Measurements from ENCODE around the gene USF2. TPM values are rescaled to one million over a fixed set of nuclear protein-coding genes. Genes with fewer than 3 reads are reported as not detected.

USF2 gene
- polyA plus RNA-seq, 1 donor (not counting 4 experiments of a cell fraction or from before 2014, with no cell fraction given): 53.8 TPM

GRCh38 chr19:35292421-35293362, 23.9 kb downstream of the USF2 start:
- TF ChIP-seq EZH2 (IDR thresholded peaks at IDR 0.05; ENCODE audit: low read length) (no peak), CTCF (optimal IDR thresholded peaks at IDR 0.05 in 1 of 3, IDR thresholded peaks at IDR 0.05 in 1 of 3, conservative IDR thresholded peaks at IDR 0.05 in 1 of 3; ENCODE audit: extremely low read depth in 1 of 3, insufficient read depth in 2 of 3, low read length in 3 of 3) (no peak)
- Histone ChIP-seq H2AFZ (ENCODE audit: control insufficient read depth, low read length) (no peak overlapping the region), H3K9me1 (ENCODE audit: control insufficient read depth, extremely low read depth, insufficient read depth, low read length) (no peaks in the 10 kb centered on the region), H3K4me1 (ENCODE audit: control insufficient read depth, extremely low read depth, insufficient read depth, low read length) (no peaks in the 10 kb centered on the region), H4K20me1 (ENCODE audit: control insufficient read depth, extremely low read depth, insufficient read depth, low read length) (no peaks in the 10 kb centered on the region), H3K4me2 (ENCODE audit: control insufficient read depth, extremely low read depth, insufficient read depth, low read depth, low read length) (no peak overlapping the region), H3K4me3 (ENCODE audit: control insufficient read depth in 2 of 3, extremely low read depth in 1 of 3, insufficient read depth in 2 of 3, low read depth in 1 of 3, low read length in 3 of 3) (no peak overlapping the region), H3K27ac (ENCODE audit: control insufficient read depth, insufficient read depth, low read length) (no peak overlapping the region), H3K36me3 (ENCODE audit: control insufficient read depth in 2 of 2, extremely low read depth in 1 of 2, insufficient read depth in 2 of 2, low read length in 2 of 2) (no peaks in the 10 kb centered on the region), H3K79me2 (ENCODE audit: control insufficient read depth, insufficient read depth, low read length) (no peaks in the 10 kb centered on the region), H3K27me3 (ENCODE audit: control insufficient read depth, extremely low read depth, insufficient read depth, low read length) (peaks cover 51% of the 10 kb centered on the region), H3K9me3 (ENCODE audit: control insufficient read depth, low read depth, low read length) (no peaks in the 10 kb centered on the region), H3K9ac (ENCODE audit: control insufficient read depth, extremely low read depth, insufficient read depth, low read length) (no peak overlapping the region)
- DNase-seq (ENCODE audit: low read depth, low spot score) (no peak), FAIRE-seq (no peak)
- dilution Hi-C loops (cut with MboI; ENCODE audit: extremely low pct_ligation_motif_present, low sequenced_read_pairs): no loop called here

GRCh38 chr19:35293363-35293739, 24.6 kb downstream of the USF2 start:
- Histone ChIP-seq H3K79me2 (ENCODE audit: control insufficient read depth, insufficient read depth, low read length) (no peaks in the 10 kb centered on the region), H3K27me3 (ENCODE audit: control insufficient read depth, extremely low read depth, insufficient read depth, low read length) (peaks cover 51% of the 10 kb centered on the region), H3K4me1 (ENCODE audit: control insufficient read depth, extremely low read depth, insufficient read depth, low read length) (no peaks in the 10 kb centered on the region), H3K4me2 (ENCODE audit: control insufficient read depth, extremely low read depth, insufficient read depth, low read depth, low read length) (no peak overlapping the region), H3K9me3 (ENCODE audit: control insufficient read depth, low read depth, low read length) (no peaks in the 10 kb centered on the region), H3K4me3 (ENCODE audit: control insufficient read depth in 2 of 3, extremely low read depth in 1 of 3, insufficient read depth in 2 of 3, low read depth in 1 of 3, low read length in 3 of 3) (no peak overlapping the region), H3K9me1 (ENCODE audit: control insufficient read depth, extremely low read depth, insufficient read depth, low read length) (no peaks in the 10 kb centered on the region), H3K9ac (ENCODE audit: control insufficient read depth, extremely low read depth, insufficient read depth, low read length) (no peak overlapping the region), H3K27ac (ENCODE audit: control insufficient read depth, insufficient read depth, low read length) (no peak overlapping the region), H3K36me3 (ENCODE audit: control insufficient read depth in 2 of 2, extremely low read depth in 1 of 2, insufficient read depth in 2 of 2, low read length in 2 of 2) (no peaks in the 10 kb centered on the region), H2AFZ (ENCODE audit: control insufficient read depth, low read length) (no peak overlapping the region), H4K20me1 (ENCODE audit: control insufficient read depth, extremely low read depth, insufficient read depth, low read length) (no peaks in the 10 kb centered on the region)
- DNase-seq (ENCODE audit: low read depth, low spot score) (no peak), FAIRE-seq (no peak)
- dilution Hi-C loops (cut with MboI; ENCODE audit: extremely low pct_ligation_motif_present, low sequenced_read_pairs): no loop called here
- TF ChIP-seq EZH2 (IDR thresholded peaks at IDR 0.05; ENCODE audit: low read length): peak; percentile 81
- TF ChIP-seq CTCF (optimal IDR thresholded peaks at IDR 0.05 in 1 of 3, IDR thresholded peaks at IDR 0.05 in 1 of 3, conservative IDR thresholded peaks at IDR 0.05 in 1 of 3; ENCODE audit: extremely low read depth in 1 of 3, insufficient read depth in 2 of 3, low read length in 3 of 3): no peak

Measured in keratinocyte (primary cell).